ENCODE data around the gene KRT5.

KRT5 gene

DNA sequence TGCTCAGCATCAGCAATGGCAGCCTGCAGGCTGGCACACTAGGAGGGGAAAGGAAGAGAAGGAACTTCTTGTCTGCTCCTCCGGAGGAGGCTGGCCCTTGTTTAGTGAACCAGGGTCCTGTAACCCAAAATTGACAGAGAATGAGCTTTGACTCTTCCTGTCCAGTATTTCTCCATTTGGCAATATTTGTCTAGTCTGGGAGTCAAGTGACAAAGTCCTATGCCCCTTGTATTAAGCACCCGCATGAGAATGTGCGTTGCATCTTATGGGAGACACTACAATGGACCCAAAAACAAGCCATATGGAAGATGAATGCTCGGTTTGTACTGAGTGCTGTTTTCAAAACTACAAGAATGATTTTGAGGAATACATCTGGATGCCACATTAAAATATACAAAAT, 50.3 kb downstream of the KRT5 start:
- in situ Hi-C loops (cut with HindIII; ENCODE audit: low pct_ligation_motif_present, low sequenced_read_pairs) = no loop called here

DNA sequence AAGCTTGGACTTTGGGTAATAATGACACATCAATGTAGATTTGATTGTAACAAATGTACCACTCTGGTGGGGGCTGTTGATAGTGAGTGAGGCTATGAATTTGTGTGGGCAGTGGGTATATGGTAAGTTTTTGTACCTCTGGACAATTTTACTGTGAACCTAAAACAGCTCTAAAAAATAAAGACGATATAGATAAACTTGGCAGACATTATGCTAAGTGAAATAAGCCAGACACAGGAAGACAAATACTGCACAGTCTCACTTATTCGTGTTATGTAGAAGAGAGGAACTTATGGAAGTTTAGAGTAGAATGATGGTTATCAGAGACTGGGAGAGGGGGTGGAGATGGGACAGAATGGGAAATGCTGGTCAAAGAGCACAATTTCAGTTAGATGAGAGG, 55.3 kb downstream of the KRT5 start:
- TF ChIP-seq, protein P1, sequence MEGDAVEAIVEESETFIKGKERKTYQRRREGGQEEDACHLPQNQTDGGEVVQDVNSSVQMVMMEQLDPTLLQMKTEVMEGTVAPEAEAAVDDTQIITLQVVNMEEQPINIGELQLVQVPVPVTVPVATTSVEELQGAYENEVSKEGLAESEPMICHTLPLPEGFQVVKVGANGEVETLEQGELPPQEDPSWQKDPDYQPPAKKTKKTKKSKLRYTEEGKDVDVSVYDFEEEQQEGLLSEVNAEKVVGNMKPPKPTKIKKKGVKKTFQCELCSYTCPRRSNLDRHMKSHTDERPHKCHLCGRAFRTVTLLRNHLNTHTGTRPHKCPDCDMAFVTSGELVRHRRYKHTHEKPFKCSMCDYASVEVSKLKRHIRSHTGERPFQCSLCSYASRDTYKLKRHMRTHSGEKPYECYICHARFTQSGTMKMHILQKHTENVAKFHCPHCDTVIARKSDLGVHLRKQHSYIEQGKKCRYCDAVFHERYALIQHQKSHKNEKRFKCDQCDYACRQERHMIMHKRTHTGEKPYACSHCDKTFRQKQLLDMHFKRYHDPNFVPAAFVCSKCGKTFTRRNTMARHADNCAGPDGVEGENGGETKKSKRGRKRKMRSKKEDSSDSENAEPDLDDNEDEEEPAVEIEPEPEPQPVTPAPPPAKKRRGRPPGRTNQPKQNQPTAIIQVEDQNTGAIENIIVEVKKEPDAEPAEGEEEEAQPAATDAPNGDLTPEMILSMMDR (IDR thresholded peaks at IDR 0.05; ENCODE audit: low read depth, low read length, missing control alignments) = no peak

More for the DNA sequence above, 50.3 kb downstream of the KRT5 start:
- H3K27me3 ChIP-seq (replicated peaks) = no peaks in the 10 kb centered on the region
- no peaks in the 10 kb centered on the region for H3K36me3 ChIP-seq (replicated peaks)
- DNase-seq = no peak
- TF ChIP-seq, protein P1 (IDR thresholded peaks at IDR 0.05; ENCODE audit: low read depth, low read length, missing control alignments) = no peak
- H3K4me3 ChIP-seq (ENCODE audit: low read depth, low read length) = no peak overlapping the region
- no peak overlapping the region for H3K27ac ChIP-seq

More for the DNA sequence above, 55.3 kb downstream of the KRT5 start:
- Histone ChIP-seq H3K36me3 (replicated peaks) (no peaks in the 10 kb centered on the region), H3K27ac (no peak overlapping the region), H3K27me3 (replicated peaks) (peaks cover 5% of the 10 kb centered on the region), H3K4me3 (ENCODE audit: low read depth, low read length) (no peak overlapping the region)
- DNase-seq = no peak
- in situ Hi-C loops (cut with HindIII; ENCODE audit: low pct_ligation_motif_present, low sequenced_read_pairs) = no loop called here
